Activated CD4-positive, alpha-beta T cell treated with anti-CD3 and anti-CD28 coated beads, Interleukin-2, amount 50 U/mL, for 48 hours (primary cell): ENCODE data around the gene MLH1.
A peak's percentile ranks its signal among the peaks of the same experiment; 100 is the strongest.
"Not testable (repeated sequence)": the region's sequence is repeated elsewhere in the genome, so short reads cannot be mapped to it uniquely, and the experiment has no call there.

Source experiments
- DNase-seq, 2 experiments: peaks; one replicate each; pipeline ENCODE4 v3.0.0-alpha.2; 2020

MLH1 gene

DNA sequence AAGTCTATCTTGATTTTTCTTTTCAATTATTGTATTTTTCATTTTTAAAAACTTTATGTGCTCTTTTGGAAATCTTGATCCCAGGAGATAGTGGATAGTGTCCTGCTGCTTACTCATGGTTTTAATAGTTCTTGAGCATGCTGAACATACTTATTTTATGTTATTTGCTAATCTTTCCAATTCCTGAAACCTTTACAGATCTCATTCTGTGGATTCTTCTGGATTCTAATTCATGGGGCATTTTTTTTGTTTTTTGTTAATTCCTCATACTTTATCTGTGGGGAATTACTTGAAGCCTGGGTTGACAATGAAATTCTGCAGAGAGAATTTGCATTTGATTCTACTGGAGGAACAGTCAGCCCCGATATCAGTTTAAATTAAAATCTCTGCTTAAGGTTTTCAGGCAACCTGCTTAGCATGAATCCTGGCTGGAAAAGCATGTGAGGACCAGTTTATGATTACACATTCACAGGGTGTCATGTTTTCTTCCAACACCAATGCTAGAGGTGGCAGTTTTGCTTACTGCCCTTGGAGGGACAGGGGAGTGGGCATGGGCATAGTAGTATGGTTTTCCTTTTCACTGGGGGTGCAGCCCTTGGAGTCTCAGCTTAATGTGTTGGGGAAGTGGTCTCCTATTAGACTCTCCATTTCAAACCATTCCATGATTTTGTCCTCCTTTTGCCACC is 46.0 kb downstream of the MLH1 start:
- no peak for DNase-seq

DNA sequence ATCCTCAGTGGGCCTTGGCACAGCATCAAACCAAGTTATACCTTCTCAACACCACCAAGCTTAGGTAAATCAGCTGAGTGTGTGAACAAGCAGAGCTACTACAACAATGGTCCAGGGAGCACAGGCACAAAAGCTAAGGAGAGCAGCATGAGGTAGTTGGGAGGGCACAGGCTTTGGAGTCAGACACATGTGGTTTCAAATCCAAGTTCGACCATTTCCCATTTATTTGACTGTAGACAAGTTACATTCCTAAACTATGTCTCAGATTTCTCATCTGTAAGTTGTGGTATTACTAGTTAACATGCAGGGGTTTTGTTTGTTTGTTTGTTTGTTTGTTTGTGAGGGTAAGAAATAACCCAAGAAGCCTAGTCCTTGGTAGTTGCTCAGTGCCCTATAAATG is 46.9 kb downstream of the MLH1 start:
- no peak for DNase-seq

DNA sequence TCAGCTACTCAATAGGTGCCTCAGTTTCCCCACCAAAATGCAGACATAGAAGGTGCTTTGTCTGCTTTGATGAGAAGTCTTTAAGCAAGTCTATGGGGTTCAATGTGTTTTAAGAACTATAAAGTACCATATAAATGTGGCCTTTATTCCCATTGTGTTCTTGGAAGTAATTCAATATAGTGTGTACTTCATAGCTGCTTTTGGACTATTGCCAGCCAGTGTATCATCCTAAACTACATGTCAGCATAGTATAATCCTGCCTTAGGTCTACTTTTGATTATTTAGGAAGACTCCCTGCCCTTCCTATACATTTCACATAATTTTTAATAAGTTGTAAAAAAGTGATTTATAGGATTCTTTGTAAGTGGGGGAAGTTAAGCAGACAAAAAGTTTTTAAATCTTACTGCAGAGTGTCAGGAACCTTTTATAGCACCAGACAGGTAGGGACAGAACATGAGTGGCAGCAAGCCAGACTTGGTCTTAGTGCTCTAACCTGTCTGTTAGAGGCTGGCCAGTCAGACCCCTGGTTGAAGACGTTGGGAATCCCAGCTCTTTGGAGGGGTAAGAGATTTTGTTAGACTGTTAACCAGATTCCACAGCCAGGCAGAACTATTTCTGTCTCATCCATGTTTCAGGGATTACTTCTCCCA is 48.4 kb downstream of the MLH1 start:
- no peak for DNase-seq

DNA sequence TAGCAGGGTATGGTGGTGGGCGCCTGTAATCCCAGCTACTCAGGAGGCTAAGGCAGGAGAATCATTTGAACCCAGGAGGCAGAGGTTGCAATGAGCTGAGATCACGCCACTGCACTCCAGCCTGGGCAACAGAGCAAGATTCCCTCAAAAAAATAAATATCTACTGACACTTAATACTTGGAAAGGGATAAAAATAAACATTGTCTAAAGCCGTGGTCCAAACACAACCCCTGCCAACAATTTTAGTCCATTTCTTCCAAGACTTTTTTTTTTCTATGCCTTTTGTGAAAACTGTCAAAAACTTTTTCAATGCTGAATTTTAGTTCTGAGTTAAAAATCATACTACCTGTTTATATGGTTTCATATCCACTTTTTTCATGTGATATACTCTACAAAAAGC is 49.4 kb downstream of the MLH1 start:
- not testable (repeated sequence) for DNase-seq

DNA sequence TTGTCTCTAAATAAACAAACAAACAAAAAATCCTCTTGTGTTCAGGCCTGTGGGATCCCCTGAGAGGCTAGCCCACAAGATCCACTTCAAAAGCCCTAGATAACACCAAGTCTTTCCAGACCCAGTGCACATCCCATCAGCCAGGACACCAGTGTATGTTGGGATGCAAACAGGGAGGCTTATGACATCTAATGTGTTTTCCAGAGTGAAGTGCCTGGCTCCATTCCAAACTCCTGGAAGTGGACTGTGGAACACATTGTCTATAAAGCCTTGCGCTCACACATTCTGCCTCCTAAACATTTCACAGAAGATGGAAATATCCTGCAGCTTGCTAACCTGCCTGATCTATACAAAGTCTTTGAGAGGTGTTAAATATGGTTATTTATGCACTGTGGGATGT is 57.0 kb downstream of the MLH1 start:
- no peak for DNase-seq

DNA sequence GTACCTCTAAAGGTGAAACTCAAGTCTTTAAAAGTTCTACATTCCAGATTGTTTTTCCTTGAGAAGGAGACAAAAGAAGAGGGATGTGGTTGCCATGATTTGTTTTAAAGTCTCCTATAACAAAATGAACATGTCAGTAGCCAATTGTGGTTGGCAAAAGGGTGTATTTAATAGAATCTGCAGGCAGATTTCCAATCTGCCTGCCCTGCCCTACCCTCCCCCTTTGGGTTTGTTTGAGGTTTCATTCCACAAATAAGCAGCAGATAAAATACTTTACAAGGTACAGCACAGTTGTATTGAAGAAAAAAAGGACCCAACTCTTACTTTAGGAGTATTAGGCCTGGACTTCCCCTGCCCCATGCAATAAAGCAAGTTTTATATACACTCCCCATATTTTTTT is 59.5 kb downstream of the MLH1 start:
- DNase-seq = no peak

DNA sequence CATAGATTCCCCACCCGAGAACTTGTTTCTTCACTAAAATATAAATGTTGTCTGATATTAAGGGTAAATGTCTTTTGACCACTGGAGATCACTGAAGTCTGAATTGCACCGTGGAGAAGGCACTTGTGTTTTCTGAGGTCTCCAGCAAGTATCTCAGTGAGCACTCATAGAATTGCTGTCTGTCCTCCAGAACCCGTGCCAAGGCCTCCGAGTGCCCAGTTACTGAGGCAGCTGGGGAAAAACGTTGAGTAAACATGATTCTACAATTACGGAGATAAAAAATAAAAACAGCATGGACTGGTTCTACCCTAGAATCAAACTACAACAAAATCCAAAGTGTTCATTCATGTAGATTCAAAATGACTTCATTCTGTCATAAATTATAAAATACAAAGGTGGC is 60.0 kb downstream of the MLH1 start:
- DNase-seq = no peak

DNA sequence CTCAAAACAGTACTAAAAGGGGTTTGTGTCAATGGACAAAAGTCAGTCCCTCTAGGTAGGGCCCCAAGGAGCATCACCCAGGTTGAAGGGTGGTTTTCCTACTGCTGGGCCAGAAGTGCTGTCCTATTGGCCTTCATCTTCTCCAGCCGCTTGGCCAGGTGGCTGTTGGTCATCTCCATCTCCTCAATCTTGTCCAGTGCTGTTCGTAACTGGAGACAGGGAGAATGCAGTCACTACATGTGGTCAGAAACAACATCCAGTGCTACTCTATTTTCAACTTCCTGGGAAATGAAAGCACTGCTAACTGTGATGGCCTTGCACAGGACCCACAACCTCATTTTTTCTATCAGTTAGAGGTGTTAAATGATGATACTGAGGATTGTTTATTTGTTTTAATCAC is 60.4 kb downstream of the MLH1 start:
- no peak for DNase-seq

DNA sequence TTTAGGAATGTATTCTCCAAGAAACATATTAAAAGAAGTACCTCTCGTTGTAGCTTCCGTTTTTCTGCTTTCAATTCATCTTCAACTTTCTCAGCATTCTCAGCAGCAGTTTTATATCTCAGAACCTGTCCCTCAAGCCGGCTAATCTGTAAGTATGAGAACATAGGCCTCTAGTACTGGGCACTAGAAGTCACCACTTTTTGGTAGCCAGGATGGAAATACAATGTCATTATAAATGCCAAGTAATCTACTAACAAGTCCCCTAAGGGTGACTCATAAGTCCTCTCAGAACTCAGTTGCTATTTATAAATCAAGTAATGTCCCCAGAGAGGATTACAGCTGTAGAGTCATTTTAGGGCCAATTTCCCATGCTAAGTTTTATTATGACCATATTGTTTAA is 61.1 kb downstream of the MLH1 start:
- DNase-seq = no peak

DNA sequence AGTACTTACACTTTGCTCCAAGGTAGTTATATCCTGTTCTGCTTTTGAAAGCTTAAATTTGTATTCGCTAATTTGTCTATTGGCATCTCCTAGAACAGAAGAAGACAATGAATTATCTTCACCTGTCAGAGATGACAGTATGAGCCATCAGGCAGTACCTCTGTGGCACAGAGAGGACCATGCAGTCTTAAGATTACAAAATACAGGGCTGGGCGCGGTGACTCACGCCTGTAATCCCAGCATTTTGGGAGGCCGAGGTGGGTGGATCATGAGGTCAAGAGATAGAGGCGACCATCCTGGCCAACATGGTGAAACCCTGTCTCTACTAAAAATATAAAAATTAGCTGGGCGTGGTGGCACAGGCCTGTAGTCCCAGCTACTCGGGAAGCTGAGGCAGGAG is 61.8 kb downstream of the MLH1 start:
- not testable (repeated sequence) for DNase-seq

DNA sequence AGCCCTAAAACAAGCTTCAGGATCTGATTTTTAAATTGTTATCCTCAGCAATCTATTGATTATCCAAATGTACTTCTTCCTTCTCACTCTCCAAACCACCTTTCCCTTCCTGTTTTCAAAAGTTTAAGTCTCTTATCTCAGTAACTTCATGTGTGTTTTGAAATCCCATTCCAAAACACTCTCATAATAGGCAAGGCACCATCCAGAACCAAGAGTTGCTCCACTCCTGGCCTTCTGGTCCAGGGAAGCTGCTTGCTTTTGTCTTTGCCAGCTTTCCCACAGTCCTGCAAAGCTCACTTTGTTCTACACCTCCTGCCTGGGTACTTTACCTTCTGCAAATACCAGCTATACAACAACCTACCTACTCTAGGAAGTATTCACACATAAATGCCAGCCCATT is 63.5 kb downstream of the MLH1 start:
- DNase-seq = no peak

DNA sequence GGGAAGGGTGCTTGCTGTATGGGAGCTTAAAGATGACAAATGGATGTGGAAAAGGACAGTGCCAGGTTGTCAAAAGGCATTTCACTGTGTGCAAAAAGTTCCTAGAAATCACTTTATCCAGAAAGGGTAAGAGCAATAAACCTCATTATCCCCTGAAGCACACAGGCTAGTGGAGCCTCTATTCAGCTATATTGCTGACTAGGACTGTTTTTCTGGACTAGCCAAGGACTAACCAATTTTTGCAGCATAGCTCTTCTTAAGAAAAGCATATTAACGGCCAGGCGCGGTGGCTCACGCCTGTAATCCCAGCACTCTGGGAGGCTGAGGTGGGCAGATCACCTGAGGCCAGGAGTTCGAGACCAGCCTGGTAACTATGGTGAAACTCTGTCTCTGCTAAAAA is 64.8 kb downstream of the MLH1 start:
- DNase-seq = no peak

DNA sequence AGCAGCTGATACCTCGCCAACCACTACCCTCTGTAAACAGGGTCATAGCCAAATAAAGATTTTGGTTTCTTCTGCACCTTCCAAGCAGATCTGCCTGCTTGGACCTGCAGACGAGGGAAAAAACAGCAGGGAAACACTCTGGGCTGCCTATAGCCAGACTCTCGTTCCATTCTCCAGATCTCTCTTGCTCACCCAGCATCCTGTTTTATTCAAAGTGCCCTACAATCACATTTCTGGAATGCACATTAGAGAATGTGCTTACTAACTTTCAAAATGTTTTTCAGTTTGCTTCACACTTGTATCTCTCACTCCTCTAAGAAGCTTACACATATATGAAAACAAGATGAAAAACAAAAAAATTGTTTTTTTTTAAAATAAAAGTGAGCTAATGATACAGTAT is 71.4 kb downstream of the MLH1 start:
- no peak for DNase-seq

DNA sequence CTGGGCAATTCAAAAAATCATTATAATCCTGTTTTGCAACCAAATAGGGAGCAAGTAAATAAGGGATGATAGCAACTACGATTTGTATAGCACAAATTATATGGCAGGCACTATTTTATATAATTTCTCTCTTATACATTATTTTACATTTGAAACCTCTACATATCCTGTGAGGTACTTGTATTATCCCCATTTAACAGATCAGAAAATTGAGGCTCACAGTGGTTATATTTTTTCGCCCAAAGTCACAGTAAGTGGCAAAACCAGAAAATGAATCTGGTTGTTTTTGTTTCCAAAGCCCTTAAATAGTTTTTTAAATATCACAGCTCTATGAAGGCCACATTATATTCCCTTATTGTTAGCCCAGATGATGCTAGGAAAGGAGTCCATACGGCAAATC is 74.3 kb downstream of the MLH1 start:
- no peak for DNase-seq

DNA sequence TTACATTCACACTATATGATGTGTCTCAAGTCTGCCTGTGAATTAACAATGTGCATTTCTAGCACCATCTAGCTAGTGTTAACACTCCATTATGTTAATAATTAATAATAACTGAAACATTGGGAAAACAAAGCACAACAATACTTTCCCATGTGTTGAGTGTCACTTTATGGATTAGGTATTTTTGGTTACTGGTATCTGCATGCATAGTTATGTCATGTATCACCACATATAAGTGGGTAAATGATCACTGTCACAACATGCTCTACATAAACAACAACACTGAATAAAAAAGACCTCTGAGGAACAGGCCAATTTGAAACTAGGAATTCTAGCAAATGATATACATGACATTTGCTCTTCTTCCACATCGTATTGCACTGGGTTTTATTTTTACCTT is 74.7 kb downstream of the MLH1 start:
- no peak for DNase-seq

DNA sequence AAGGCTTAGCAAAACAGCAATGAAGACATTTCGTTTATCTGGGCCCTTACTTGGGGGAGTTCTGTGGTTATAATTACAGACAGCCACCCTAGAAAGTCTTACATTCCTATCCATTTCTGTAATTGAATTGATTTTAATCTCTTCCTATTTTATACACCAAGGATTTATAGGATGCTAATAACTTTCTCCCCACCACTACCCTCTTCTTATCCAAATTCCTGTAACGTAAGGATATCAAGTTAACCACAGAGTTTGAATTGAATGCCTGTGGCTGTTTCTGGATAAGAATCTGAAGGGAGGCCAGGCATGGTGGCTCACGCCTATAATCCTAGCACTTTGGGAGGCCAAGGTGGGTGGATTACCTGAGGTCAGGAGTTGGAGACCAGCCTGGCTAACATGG is 78.6 kb downstream of the MLH1 start:
- no peak for DNase-seq

DNA sequence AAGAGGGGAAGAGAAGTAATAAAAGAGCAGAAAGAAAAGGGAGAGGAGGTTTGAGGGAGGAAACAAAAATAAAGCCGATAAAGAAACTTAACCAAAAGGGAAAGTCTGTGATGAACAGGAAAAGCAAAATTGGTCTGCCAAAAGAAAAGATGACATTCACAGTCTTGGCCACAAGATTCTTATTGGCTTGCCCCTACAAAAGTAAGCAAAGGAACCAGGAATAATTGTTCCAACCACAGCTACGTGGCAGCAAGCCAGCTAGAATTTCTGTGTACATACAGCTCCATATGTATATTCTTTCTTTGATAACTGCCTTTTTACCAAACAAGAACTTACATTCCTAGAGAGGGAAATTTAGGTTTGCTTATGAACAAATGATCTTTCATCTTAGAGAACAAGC is 79.6 kb downstream of the MLH1 start:
- peak; percentile 17 to 32 for DNase-seq

DNA sequence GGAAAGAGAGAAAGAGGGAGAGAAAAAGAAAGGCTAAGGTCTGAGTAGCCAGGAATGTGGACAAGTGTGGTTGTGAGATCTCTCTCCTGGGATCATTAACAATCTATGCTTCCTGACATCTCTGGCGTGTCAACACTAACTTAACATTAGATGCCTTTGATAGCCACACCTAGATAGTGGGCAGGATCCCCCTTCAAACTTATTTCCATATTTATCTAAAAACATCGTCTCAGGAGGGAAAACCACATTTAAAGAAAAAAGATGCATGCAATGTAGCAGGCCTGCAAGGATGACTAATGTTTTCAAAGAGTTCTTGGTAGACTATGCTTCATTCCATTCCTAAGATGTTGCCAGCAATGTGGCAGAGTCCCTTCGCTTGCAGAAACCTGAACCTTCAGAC is 80.9 kb downstream of the MLH1 start:
- DNase-seq = no peak

DNA sequence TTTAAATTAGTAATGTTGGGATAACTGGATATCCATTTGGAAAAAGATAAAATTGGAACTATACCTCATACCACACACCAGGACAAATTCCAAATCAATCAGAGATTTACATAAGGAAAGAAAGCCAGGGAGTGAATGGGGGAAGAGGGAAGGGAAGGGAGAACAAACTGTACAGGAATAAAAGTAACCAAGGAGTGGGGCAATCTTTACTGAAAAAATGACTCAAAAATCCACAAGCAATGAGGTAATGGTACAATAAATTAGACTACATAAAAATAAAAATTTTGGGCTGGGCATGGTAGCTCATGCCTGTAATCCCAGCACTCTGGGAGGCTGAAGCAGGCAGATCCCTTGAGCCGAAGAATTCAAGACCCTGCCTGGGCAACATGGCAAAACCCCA is 82.6 kb downstream of the MLH1 start:
- DNase-seq = no peak

DNA sequence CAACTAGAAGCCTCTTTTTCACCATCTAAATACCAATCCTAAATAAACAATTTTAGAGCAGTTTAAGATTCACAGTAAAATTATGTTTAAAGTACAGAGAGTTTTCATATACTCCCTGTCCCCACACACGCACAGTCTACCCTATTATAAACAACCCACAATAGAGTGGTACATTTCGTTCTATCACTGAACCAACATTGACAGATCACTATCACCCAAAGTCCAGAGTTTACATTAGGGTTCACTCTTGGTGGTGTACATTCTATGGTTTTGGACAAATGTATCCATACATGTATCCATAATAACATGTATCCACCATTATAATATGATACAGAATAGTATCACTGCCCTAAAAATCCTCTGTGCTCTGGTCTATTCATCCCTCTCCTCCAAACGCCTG is 89.0 kb downstream of the MLH1 start:
- no peak for DNase-seq

DNA sequence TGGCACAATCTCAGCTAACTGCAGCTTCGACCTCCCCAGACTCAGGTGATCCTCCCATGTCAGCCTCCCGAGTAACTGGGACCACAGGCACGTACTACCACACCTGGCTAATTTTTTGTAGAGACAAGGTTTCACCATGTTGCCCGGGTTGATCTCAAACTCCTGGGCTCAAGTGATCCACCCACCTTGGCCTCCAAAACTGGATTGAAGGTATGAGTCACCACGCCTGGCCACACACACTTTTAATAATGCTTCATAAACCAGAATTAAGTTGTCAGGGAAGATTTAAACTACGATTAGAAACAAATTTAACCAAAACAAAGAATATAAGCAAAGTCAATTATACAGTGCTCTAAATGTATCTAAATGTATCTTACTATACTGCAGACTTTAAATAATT is 93.6 kb downstream of the MLH1 start:
- DNase-seq = no peak

DNA sequence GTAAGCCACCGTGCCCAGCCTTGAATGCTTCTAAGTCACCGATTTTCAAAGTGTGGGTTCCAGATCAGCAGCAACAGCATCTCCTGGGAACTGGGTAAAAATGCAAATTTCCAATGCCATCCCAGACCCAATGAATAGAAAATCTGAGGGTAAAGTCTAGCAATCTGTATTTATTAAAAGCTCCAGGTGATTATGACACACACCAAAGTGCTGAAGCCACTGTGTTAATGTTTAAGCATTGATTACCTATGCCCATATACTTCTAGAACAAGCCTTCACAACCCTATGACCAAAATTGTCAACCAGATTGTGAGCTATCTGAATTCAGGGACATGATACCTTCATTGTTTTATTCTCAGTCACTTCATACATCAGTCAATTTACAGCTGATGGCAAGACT is 94.6 kb downstream of the MLH1 start:
- DNase-seq = no peak

DNA sequence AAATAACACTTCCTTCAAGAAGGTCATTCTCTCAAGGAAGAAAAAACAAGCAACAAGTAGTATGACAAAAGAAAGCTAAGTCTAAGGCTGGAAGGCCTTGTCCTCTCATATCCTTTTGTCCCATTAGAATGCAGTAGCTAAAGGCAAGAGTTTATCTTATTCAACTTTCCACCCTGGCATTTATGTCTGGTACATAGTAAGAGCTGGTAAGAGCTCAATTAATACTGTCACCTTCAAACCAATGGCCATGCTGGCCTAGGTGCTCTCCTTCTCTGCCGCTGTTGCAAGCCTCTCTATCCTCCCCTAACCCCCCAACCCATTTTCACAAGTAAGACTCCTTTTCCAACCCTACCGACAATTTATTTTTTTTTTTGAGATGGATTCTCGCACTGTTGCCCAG is 99.2 kb downstream of the MLH1 start:
- DNase-seq = no peak

DNA sequence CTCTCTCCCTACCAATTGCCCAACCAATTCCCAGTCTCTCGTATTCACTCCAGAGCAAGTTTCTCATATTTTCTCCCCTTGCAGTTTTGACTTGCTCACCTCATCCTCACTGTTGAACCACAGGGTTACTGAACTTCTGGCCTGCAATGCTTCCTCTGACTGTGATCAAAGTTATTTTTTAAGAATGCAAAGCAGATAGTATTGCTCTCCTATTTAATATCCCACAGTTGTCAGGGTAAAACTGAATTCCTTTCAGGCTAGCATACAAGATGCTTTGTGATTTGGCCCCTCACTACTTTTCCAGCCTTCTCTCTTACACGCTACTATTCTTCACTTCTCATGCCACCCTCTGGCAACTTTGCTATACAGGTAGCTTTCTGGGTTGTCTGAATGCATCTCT is 100.2 kb downstream of the MLH1 start:
- DNase-seq = no peak

DNA sequence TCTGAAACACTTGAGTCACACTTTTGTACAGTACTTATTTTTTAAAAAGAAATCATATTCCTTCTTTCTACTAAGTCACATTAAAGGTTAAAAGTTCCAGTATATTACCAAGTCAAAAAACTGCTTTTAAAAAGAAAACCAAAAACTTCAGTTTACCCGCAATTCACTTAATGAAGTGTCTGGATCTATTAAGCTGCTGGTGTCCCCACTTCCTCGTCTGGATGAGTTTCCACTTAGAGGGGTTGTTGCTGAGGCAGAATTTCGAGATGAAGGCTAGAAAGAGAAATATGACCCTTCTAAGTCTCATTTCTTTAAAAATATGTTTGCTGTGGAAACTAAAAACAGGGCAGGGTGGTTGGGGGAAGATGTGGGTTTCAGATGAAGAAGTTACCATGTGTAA is 101.3 kb downstream of the MLH1 start:
- DNase-seq = no peak
